GM18511 (cell line): ENCODE data around the gene RNF225.
"Not testable (repeated sequence)": the region's sequence is repeated elsewhere in the genome, so short reads cannot be mapped to it uniquely, and the experiment has no call there.

ENCODE experiments used
- ATAC-seq: cut with Tn5 transposase; IDR thresholded peaks from one replicate; pipeline ENCODE4 v1.9.1; 2021; ENCODE audit warnings: mild to moderate bottlenecking, moderate library complexity; ENCODE audit not compliant: unreplicated experiment

RNF225 gene

DNA sequence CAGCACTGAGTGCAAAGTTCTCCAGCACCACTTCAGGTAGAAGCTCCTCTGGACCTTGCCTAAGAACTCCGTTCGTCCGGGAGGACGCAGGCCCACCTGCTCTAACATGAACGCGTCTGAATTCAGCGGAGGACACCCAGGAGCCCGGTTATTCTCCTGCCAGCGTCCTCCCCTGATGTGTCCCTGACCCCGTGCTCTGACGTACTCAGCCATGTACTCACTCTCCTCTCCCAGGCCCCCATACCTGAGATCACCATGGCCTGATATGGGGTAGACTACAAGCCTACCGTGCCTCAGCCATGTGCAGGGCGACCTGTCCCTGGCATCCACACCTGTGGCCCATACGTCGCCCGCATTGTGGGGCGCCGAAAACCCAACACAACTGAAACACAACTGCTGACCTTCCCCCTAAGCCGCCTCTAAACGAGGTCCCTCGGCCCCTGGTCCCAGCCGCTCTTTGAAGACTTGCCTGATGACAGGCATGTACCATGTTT lies 12.2 kb downstream of the RNF225 start:
- peak; percentile 3 for ATAC-seq

DNA sequence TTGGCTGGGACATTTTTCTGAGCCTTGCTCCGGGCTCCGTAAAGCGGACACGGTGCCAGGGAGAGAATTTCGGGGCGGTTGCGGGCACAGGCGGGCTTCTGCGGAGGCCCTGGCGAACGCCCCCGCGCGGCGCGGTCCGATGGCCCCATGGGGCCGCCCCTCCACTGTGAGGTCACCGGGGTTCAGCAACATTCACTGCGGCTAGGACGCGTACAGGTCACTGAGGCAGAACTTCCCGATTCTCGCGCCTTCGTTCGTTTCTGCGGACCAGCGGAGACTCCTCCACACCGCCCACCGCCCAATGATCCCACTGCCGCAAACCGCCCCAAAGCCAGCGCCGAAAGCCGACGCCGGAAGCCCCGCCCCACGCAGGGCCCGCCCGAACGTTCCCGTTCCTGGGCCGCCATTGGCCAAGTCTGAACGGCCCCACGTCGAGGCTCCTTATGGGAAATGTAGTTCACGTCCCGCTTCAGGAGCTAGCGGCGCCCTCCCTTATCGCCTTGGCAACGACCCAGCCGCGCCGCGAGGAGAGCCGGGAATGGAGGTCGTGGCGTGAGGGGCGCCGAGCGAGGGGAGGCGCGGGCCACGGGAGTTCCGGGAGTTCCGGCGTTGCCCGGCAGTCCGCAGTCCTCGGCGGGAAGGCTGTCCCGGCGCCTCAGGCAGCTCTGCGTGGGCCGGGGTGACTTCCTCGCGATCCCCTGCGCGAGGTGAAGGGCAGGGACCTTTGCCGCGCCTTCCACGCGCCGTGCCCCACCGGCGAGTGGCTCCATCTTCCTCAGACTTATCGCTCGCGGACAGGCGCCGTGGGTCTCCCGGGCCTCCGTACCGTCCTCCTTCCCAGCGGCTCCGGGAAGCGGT lies 12.9 kb downstream of the RNF225 start, which contains the start of gene ZNF584:
Gene ZNF584 (plus strand): TSS at position 498 of the 858 bp plus-strand sequence. CDS start 499 bp downstream, outside the sequence.
- ATAC-seq, result peak; percentile 96

DNA sequence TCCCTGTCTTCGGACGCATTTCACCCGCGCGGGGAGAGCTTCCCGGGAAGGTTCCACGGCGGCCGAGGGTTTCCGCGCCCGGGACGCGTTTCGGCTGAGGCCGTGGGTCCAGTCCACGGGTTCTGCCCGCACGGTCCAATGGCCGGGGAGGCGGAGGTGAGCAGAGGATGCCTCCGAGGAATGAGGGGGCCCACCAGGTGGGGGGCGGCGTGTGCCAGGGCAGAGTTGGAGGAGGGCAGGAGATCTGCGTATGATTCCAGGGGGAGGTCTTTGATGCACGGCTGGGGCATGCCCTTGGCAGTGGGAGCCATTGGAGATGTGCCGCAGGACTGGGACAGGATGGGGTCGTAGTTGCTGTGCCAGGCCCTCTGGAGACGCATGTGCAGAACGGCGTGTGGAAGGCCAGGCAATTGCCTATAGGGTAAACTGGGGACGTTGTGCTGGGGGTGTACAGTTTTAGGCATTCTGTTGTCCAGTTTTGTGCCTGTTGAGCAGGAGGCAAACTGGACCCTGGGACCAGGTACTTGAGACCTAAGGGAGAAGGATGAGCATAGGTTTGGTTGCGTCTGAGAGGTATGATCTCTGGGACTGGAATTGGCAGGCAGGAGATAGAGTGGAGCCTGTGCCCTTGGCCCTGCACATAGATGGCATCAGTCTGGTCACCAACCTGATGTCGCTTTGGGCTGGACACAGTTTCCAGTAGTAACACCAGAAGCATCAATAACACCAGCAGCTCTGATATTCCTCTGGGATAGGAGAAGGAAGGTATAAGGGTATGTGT lies 13.7 kb downstream of the RNF225 start:
- ATAC-seq, result peak; percentile 15

DNA sequence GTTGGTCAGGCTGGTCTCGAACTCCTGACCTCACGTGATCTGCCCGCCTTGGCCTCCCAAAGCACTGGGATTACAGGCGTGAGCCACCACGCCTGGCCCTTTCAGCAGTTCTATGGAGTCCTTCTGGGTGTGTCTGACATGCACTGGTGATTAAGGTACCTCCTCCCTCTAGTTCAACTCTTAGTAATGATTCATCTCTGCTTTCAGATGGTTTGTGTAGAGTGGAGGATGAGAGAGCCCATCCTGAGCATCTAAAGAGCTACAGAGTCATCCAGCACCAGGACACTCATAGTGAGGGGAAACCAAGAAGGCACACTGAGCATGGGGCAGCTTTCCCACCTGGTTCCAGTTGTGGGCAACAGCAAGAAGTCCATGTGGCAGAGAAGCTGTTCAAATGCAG lies 21.1 kb downstream of the RNF225 start:
- ATAC-seq, result no peak

DNA sequence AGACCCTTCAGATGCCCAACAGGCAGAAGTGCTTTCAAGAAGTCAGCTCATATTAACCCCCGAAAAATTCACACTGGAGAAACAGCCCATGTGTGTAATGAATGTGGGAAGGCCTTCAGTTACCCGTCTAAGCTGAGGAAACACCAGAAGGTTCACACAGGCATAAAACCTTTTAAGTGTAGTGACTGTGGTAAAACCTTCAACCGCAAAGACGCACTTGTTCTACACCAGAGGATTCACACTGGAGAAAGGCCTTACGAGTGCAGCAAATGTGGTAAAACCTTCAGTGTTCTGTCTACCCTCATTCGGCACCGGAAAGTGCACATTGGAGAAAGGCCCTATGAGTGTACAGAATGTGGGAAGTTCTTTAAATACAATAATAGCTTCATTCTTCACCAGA lies 21.6 kb downstream of the RNF225 start:
- ATAC-seq, result no peak

DNA sequence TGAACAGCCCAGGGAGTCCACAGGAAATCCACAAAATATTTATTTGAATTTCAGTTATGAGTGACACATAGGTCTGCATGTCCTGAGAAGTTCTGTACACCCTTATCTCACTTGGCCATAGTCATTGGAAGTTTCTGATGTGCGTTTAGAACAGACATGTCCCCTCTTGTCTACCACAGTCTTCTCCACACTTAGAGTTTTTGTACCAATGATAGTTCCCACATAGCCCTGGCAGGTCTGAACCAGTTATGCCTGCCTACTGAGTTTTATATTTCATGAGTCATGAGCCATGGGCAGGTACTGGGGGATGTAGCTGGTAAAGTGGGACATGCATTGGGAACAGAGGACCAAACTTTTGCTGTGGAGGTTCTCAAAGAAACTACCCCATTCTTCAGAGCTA lies 33.2 kb downstream of the RNF225 start:
- ATAC-seq, result no peak

DNA sequence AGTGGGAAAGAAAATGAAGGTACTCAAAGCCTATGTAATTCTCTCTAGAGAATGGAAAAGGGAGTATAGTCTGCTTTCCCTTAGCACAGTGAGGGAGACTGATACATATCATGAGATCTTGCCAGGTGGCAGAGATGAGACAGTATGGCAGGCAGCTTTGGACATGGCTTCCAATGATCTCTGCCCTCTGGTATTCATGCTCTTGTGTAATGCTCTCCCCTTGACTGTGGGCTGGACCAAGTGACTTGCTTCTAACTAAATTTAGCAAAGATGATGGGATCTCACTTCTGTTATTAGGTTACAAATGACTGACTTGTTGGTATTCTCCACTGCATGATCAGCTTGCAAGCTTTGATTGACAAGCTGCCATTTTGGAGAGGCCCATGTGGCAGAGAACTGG lies 34.3 kb downstream of the RNF225 start:
- no peak for ATAC-seq

DNA sequence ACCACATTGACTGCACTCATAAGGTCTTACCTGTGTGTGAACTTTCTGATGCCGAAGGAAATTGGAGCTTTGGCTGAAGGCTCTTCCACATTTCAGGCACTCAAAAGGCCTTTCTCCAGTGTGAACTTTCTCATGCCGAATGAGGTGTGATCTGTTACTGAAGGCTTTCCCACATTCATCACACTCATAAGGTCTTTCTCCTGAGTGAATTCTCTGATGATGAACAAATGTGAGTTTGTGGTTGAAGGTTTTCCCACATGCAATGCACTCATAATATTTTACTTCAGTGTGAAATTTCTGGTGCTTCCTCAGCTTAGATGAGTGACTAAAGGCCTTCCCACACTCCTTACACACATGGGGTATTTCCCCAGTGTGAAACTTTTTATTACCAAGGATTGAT lies 38.8 kb downstream of the RNF225 start:
- no peak for ATAC-seq

DNA sequence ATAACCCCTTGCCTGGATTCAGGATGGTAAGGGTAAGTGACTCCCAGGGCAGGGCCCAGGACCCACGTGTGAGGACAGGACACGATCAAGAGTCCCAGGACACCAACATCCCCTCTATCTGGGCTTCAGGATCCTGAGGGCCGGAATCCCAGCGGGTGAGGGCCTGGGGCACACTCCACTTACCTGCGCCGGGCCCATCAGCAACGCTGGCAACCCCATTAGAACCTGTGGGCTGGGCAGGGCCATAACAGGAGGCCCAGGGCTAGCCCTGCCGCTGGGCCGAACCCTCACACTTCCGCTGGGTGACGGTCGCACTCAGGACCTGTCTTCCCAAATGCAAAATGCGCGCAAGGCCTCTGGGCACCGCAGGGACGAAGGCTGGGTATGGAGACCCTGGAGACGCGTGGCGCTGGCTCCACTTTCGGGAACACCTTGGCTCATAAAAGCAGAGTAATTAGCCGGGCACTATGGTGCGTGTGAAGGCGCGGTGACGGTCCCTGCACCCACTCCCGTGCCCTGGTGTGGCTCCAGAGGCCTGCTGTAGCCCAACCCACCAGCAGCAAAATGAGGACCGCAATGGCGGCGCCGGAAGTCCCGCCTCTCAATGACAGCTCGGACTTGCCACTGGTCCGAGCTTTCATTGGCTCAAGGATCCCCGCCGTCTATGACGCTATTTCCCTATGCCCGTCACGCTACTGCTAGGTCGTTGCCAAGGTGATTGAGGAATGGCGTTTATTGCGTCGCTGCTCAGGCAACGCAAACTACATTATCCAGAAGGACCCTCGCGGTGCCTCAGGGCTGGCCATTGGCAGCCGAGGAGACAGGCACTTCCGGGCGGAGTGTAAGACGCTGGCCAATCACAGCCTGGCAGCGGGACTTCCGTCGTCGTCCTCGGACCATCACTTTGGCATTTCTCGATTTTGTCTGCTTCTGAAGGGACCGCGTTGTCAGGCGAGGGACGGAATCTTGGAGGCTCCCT lies 44.4 kb downstream of the RNF225 start, which contains the start of gene ZNF132:
Gene ZNF132 (minus strand): TSS at position 578 of the 979 bp plus-strand sequence. CDS start 332 bp downstream, at position 246.
- peak; percentile 95 for ATAC-seq

DNA sequence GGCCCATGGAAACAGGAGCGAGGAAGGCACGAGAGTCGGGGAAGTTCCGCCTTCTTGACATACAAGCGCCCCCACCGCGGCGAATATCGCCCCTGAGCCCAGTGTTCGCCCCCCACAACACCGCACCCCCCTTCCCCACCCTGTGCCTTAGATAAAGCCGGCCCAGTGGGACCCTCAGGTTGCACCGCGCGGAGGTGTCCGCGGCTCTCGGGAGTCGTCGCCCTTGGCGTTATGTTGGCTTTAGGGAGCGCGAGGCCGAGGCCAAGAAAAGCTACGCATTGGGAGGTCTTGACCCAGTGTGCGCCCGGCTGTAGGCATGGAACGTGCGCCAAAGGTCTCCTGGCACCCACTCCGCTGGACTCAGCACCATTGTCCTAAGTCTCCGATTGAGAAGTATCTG lies 45.1 kb downstream of the RNF225 start:
- ATAC-seq, result no peak

DNA sequence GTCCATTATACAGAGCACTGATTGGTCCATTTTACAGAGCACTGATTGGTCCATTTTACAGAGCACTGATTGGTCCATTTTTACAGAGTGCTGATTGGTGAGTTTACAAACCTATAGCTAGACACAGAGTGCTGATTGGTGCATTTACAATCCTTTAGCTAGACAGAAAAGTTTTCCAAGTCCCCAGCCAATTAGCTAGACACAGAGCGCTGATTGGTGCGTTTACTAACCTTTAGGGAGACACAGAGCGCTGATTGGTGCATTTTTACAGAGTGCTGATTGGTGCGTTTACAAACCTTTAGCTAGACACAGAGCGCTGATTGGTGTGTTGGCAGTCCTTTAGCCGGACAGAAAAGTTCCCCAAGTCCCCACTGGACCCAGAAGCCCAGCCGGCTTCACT lies 47.5 kb downstream of the RNF225 start:
- ATAC-seq, result not testable (repeated sequence)
